Skin of body (tissue), 2 donors: Measurements from ENCODE around the gene FAM229A. TPM values are rescaled to one million over a fixed set of nuclear protein-coding genes. Genes with fewer than 3 reads are reported as not detected.
"Not testable (repeated sequence)": the region's sequence is repeated elsewhere in the genome, so short reads cannot be mapped to it uniquely, and the experiment has no call there.

ENCODE experiments used
- DNase-seq: peaks from one replicate; lab custom pipeline; 2025; lab: John Stamatoyannopoulos, UW
- total RNA-seq: library from RNA; depleted of rRNA; stranded (reverse); fragments of >200 nt; gene quantifications from one replicate; pipeline ENCODE4 v1.2.3, GENCODE V29; 2014

FAM229A gene
- total RNA-seq, 1 donor from 2014 or later, result 1.2 TPM

DNA sequence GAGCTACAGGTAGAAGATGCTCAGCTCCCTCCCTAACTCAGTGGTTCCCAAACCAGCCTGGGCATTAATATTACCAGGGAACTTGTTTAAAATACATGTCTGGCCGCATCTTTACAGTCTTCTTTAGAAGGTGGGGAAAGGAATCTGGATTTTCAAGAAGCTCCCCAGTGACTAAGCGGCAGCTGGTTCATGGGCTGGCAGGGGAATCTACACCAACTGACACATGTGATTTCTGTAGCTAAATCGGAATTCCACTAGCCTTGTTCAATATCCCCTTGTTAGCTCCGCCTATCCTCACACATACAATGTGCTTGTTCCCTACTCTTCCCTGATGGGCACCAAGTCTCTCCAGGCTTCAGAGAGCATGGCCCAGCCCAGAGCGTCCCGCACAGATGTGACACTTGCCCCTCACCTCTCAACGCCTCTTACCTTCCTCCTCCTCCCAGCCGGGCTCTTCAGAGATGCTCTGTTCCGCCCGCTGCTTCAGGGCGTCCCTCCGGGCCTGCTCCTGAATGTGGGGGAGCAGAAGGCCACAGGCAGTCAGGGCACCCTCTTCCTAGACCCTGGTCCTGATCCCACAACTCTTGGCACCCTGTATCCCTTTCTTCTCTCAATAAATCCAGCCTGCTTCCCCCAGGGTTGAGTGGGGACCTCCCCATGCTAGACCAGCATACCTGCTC is 15.4 kb upstream of the FAM229A start:
- no peak for DNase-seq

GRCh38 chr1:32376199-32376598 is 13.9 kb upstream of the FAM229A start:
- no peak for DNase-seq

DNA sequence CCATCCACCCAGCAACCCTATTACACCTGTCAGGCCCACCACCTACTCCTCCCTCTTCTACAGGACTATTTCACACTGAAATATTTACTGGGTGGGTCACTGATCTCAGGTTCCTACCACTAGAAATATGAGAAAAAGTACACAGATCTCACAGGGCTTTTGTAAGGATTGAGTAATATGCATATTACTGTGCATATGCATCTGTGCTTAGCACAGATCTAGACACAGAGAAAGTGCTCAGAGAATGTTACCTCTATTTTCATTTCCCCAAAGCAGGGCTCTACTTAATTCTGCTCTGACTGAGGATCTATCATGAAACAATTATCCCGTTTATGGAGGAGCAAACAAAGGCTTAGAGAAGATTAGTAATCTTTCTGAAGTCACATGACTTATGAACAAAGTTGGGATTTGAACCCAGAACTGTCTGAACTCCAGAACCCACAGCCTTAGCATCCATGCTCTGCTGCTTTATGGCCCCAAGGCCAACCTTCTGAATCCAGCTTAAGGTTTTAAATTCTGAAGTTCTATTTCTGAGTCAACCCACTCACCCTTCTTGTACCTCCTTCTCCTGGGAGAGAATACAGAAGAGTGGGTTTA is 11.8 kb upstream of the FAM229A start:
- DNase-seq, result no peak

DNA sequence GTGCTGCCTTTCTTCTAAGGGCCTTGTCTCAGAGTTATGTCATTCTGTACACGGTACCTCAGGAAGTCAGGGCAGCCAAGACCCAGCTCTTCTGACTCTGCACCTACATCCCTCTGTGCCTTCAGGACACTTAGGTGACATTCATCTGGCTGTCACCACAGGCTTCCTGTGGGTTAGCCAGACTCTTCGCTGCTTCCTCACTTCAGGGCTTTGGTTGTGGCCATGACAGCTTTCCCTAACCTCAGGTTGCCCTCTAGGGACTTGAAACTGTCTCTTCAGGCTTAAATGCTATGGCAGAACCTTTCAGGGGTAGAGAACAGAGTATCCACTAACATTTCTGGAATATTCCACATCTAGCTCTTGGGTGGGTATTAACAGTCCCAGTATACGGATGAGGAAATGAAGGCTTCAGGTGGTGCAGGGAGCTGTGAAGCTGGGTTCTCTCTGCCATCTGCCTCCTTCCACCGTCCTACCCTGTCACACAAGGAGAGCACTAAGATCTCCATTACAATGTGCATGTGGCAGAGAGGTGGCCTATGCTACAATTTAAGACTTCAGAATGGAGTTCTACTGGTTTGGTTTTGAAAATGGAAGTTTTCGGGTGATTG is 10.0 kb upstream of the FAM229A start:
- DNase-seq, result no peak

GRCh38 chr1:32367912-32368635 is 5.8 kb upstream of the FAM229A start:
- no peak for DNase-seq

GRCh38 chr1:32365445-32365844 is 3.2 kb upstream of the FAM229A start:
- no peak for DNase-seq

DNA sequence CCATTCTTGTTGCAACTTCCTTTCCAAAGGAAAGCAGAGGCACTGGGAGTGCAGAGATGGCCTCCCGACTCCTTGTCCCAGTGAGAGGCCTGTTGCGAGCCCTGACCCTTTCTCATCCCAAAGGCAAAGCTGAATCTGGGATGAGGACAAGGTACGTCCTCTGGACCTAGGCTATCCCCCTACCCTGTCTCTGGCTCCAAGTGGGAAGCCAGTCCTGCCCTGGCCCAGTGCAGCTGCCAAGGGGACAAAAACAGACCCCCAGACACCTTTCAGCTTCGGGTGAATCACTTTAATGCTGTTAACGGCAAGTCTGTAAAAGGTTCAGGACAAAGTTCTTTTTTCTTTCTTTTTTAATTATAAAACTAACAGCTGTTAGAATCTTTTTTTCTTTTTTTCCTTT is 2.6 kb upstream of the FAM229A start:
- DNase-seq, result no peak

- DNase-seq, result no peak
Observed at GRCh38 chr1:32363713-32364112, 1.4 kb upstream of the FAM229A start.

- no peak for DNase-seq
Observed at GRCh38 chr1:32361674-32362473, 411 bp downstream of the FAM229A start.

DNA sequence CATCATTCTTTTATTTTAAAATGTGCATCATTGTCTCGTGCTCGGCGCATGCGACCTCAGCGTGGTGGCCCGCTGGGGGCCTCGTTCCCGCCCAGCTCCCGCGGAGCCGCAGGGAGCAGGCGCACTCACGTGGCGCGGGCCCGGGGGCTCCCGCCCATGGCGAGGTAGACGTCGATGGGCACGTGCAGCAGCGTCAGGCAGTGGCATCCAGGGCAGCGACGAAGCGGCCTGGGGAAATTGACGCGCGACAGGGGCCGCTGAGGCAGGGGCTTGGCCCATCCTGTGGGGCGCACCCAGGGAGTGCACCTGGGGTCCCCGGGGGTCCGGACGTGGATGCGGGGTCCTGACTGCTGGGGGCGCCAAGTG is 994 bp downstream of the FAM229A start:
- DNase-seq, result no peak

GRCh38 chr1:32358435-32358834 is 3.9 kb downstream of the FAM229A start:
- no peak for DNase-seq

GRCh38 chr1:32357614-32358013 is 4.7 kb downstream of the FAM229A start:
- no peak for DNase-seq

GRCh38 chr1:32356478-32356877 is 5.8 kb downstream of the FAM229A start:
- no peak for DNase-seq

DNA sequence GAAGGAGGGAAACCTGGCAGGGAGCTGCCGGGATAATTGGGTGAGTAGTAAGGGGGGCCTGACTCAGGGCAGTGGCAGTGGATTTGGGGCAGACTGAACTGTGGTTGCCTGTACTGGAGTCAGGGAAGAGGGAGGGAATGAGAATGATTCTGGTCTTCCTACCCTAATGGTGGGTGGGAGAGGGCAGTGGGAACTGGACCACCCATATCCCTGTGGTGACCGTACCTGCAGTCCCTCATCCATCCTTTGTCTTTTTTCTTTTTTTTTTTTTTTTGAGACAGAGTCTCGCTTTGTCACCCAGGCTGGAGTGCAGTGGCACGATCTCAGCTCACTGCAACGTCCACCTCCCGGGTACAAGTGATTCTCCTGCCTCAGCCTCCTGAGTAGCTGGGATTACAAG is 6.5 kb downstream of the FAM229A start:
- DNase-seq, result not testable (repeated sequence)

- DNase-seq, result no peak
Observed at GRCh38 chr1:32353886-32354570, 8.3 kb downstream of the FAM229A start.

DNA sequence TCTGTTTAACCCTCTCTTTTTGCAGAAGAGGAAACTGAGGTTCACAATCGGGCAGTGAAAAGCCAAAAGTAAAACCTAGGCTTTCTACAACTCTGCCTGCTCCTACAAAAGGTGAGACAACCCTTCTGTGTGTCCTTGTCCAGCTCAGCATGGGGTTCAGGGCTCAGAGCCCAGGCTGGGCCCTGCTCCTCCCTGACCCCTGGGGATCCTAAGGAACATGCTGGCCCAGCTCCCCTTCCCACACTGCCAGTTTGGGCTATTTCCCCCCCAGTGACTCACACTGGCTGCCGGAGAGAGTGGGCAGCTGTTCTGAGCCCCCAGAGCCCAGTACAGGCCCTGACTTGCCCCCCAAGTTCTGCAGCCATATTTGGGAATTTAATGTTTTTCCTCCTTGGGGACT is 8.9 kb downstream of the FAM229A start:
- DNase-seq, result no peak

- no peak for DNase-seq
Observed at GRCh38 chr1:32352831-32353383, 9.4 kb downstream of the FAM229A start.

DNA sequence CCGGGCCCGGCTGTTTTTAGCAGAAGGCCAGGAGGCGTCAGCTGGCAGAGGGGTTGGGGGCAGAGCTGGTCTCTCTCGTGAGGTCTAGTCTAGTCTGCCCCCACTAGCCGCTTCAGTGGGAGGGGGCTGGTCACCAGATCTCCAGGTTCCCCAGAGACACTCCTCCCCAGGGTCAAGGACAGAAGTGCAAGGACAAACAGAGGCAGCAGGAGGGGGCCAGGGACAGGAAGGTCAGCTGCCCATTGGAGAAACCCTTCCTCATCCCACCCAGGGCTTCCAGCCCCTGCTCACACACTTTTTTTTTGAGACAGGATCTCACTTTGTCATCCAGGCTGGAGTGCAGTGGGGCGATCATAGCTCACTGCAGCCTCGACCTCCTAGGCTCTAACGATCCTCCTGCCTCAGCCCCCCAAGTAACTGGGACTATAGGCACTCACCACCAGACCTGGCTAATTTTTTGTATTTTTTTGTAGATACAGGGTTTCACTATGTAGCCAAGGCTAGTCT is 10.0 kb downstream of the FAM229A start:
- no peak for DNase-seq

GRCh38 chr1:32351399-32352238 is 10.7 kb downstream of the FAM229A start:
- peak; percentile 94 for DNase-seq
